ENCODE measurements around the gene MEF2C.

MEF2C gene

GRCh38 chr5:88792144-88792840 is 90.7 kb downstream of the MEF2C start:
- DNase-seq: no peak

GRCh38 chr5:88787856-88788255 is 95.1 kb downstream of the MEF2C start:
- no peak for DNase-seq

GRCh38 chr5:88786789-88787188 is 96.2 kb downstream of the MEF2C start:
- no peak for DNase-seq

- DNase-seq: no peak
These were observed 97.0 kb downstream of the MEF2C start for GRCh38 chr5:88785746-88786565.

GRCh38 chr5:88782571-88782970 is 100.4 kb downstream of the MEF2C start:
- no peak for DNase-seq

GRCh38 chr5:88780736-88781135 is 102.2 kb downstream of the MEF2C start:
- no peak for DNase-seq

- DNase-seq: no peak
These were observed 104.2 kb downstream of the MEF2C start for GRCh38 chr5:88778736-88779135.

- DNase-seq: no peak
These were observed 106.3 kb downstream of the MEF2C start for GRCh38 chr5:88776692-88777091.

GRCh38 chr5:88772831-88773230 is 110.2 kb downstream of the MEF2C start:
- no peak for DNase-seq

GRCh38 chr5:88772047-88772446 is 110.9 kb downstream of the MEF2C start:
- DNase-seq: no peak

- DNase-seq: no peak
These were observed 112.4 kb downstream of the MEF2C start for GRCh38 chr5:88770276-88771257.

GRCh38 chr5:88769165-88769564 is 113.8 kb downstream of the MEF2C start:
- no peak for DNase-seq

GRCh38 chr5:88768411-88768810 is 114.6 kb downstream of the MEF2C start:
- DNase-seq: no peak

GRCh38 chr5:88765798-88766197 is 117.2 kb downstream of the MEF2C start:
- no peak for DNase-seq

GRCh38 chr5:88765171-88765570 is 117.8 kb downstream of the MEF2C start:
- no peak for DNase-seq

GRCh38 chr5:88761939-88762338 is 121.0 kb downstream of the MEF2C start:
- DNase-seq: no peak

GRCh38 chr5:88761269-88761850 is 121.6 kb downstream of the MEF2C start:
- no peak for DNase-seq

- DNase-seq: no peak
These were observed 122.5 kb downstream of the MEF2C start for GRCh38 chr5:88760527-88760926.

- no peak for DNase-seq
These were observed 124.4 kb downstream of the MEF2C start for GRCh38 chr5:88758591-88758990.

GRCh38 chr5:88758184-88758583 is 124.8 kb downstream of the MEF2C start:
- DNase-seq: no peak

- DNase-seq: no peak
These were observed 126.0 kb downstream of the MEF2C start for GRCh38 chr5:88756953-88757352.

- no peak for DNase-seq
These were observed 134.3 kb downstream of the MEF2C start for GRCh38 chr5:88748666-88749065.

GRCh38 chr5:88746438-88746882 is 136.5 kb downstream of the MEF2C start:
- DNase-seq: no peak
